GM18867 (cell line): Measurements from ENCODE around the gene MYLK.
"Not testable (repeated sequence)": the region's sequence is repeated elsewhere in the genome, so short reads cannot be mapped to it uniquely, and the experiment has no call there.

Experiments
- ATAC-seq: cut with Tn5 transposase; IDR thresholded peaks from one replicate; pipeline ENCODE4 v1.9.1; 2021; ENCODE audit warnings: mild to moderate bottlenecking, moderate library complexity; ENCODE audit not compliant: unreplicated experiment

Gene MYLK

GRCh38 chr3:123610331-123610730, 273.8 kb downstream of the MYLK start:
- no peak for ATAC-seq

- no peak for ATAC-seq
Observed at GRCh38 chr3:123609063-123609462, 275.1 kb downstream of the MYLK start.

GRCh38 chr3:123608263-123608937, 275.7 kb downstream of the MYLK start:
- ATAC-seq: no peak

GRCh38 chr3:123606527-123606926, 277.6 kb downstream of the MYLK start:
- no peak for ATAC-seq

- peak; percentile 53 for ATAC-seq
Observed at GRCh38 chr3:123605789-123606234, 278.3 kb downstream of the MYLK start.

- not testable (repeated sequence) for ATAC-seq
Observed at GRCh38 chr3:123603153-123603552, 281.0 kb downstream of the MYLK start.

- no peak for ATAC-seq
Observed at GRCh38 chr3:123602325-123602724, 281.8 kb downstream of the MYLK start.

- ATAC-seq: not testable (repeated sequence)
Observed at GRCh38 chr3:123600863-123601262, 283.3 kb downstream of the MYLK start.

- ATAC-seq: no peak
Observed at GRCh38 chr3:123597561-123597960, 286.6 kb downstream of the MYLK start.

GRCh38 chr3:123595396-123596180, 288.5 kb downstream of the MYLK start:
- no peak for ATAC-seq

- ATAC-seq: no peak
Observed at GRCh38 chr3:123593381-123593780, 290.8 kb downstream of the MYLK start.

- ATAC-seq: no peak
Observed at GRCh38 chr3:123590685-123591450, 293.3 kb downstream of the MYLK start.

GRCh38 chr3:123587401-123587800, 296.7 kb downstream of the MYLK start:
- no peak for ATAC-seq

- no peak for ATAC-seq
Observed at GRCh38 chr3:123586968-123587367, 297.2 kb downstream of the MYLK start.

GRCh38 chr3:123586131-123586530, 298.0 kb downstream of the MYLK start:
- ATAC-seq: no peak

GRCh38 chr3:123584988-123585937, 298.9 kb downstream of the MYLK start, which contains the start of gene HACD2:
Gene HACD2, minus strand, starts transcription at chr3:123585053. Its CDS starts 26 bp downstream, at chr3:123585027.
- ATAC-seq: peak; percentile 88

GRCh38 chr3:123584284-123584987, 299.7 kb downstream of the MYLK start:
- peak; percentile 34 for ATAC-seq

GRCh38 chr3:123583561-123583960, 300.6 kb downstream of the MYLK start:
- ATAC-seq: no peak

- ATAC-seq: no peak
Observed at GRCh38 chr3:123582315-123582714, 301.8 kb downstream of the MYLK start.

- no peak for ATAC-seq
Observed at GRCh38 chr3:123576122-123576521, 308.0 kb downstream of the MYLK start.
